HCT116 (cell line): Measurements from ENCODE around the gene C16orf90.

Source experiments
- EZH2 ChIP-seq: fragments of 200-600 bp; sonication (generic); IDR thresholded peaks from 2 replicates; pipeline ENCODE4 v1.6.1; 2017; ENCODE audit warnings: antibody characterized with exemption, mixed run types
- EZH2phosphoT487 ChIP-seq: fragments of 200-600 bp; IDR thresholded peaks from 2 replicates; pipeline ENCODE4 v1.6.1; 2018; ENCODE audit warnings: antibody characterized with exemption, borderline replicate concordance
- MAX ChIP-seq: IDR thresholded peaks from 2 replicates; pipeline ENCODE4 v1.6.1; 2012
- POLR2A ChIP-seq: IDR thresholded peaks from 2 replicates; pipeline ENCODE4 v1.7.0; 2011; ENCODE audit warnings: borderline replicate concordance; ENCODE audit not compliant: insufficient read depth, insufficient read length; ENCODE audit errors: extremely low read depth
- RAD21 ChIP-seq: IDR thresholded peaks from 2 replicates; pipeline ENCODE4 v1.6.1; 2012; ENCODE audit warnings: low read depth, mild to moderate bottlenecking
- REST ChIP-seq: IDR thresholded peaks from 2 replicates; pipeline ENCODE4 v1.6.1; 2012; ENCODE audit warnings: low read depth
- SIN3A ChIP-seq: IDR thresholded peaks from 2 replicates; pipeline ENCODE4 v1.6.1; 2012; ENCODE audit warnings: low read depth

- TF ChIP-seq EZH2 = no peak
- no peak for TF ChIP-seq POLR2A
- TF ChIP-seq MAX = no peak
- TF ChIP-seq EZH2phosphoT487 = no peak
- no peak for TF ChIP-seq REST
- TF ChIP-seq SIN3A = no peak
- TF ChIP-seq RAD21 = no peak
Observed at GRCh38 chr16:3458852-3459361, 36.4 kb downstream of the C16orf90 start.
